Measurements from ENCODE around the gene TMPRSS7.
"Not testable (repeated sequence)": the region's sequence is repeated elsewhere in the genome, so short reads cannot be mapped to it uniquely, and the experiment has no call there.

DNA sequence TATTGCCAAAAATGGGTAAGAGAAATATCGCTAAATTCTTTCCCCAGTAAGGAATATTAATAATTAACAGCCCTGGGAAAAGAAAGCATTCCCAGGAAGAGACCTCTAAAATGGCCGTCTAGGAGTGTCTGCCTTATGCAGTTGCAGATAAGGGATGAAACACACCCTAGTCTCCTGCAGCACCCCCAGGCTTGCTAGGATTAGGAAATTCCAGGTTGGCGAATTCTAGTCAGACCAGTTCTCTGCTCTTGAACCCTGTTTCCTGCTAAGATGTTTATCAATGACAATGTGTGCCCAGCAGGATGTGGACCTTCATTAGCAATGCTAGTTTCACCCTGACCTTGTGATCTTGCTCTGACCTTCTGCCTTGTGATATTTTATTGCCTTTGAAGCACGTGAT lies 2.7 kb downstream of the TMPRSS7 start:
- TF ChIP-seq EZH2 (IDR thresholded peaks at IDR 0.05; ENCODE audit: low read length) = not testable (repeated sequence)
- TF ChIP-seq, protein P1, sequence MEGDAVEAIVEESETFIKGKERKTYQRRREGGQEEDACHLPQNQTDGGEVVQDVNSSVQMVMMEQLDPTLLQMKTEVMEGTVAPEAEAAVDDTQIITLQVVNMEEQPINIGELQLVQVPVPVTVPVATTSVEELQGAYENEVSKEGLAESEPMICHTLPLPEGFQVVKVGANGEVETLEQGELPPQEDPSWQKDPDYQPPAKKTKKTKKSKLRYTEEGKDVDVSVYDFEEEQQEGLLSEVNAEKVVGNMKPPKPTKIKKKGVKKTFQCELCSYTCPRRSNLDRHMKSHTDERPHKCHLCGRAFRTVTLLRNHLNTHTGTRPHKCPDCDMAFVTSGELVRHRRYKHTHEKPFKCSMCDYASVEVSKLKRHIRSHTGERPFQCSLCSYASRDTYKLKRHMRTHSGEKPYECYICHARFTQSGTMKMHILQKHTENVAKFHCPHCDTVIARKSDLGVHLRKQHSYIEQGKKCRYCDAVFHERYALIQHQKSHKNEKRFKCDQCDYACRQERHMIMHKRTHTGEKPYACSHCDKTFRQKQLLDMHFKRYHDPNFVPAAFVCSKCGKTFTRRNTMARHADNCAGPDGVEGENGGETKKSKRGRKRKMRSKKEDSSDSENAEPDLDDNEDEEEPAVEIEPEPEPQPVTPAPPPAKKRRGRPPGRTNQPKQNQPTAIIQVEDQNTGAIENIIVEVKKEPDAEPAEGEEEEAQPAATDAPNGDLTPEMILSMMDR (optimal IDR thresholded peaks at IDR 0.05 in 1 of 3, IDR thresholded peaks at IDR 0.05 in 1 of 3, conservative IDR thresholded peaks at IDR 0.05 in 1 of 3; ENCODE audit: extremely low read depth in 1 of 3, insufficient read depth in 2 of 3, low read length in 3 of 3) = not testable (repeated sequence)
